ENCODE measurements around the gene TMEM37. TPM values are rescaled to one million over a fixed set of nuclear protein-coding genes. Genes with fewer than 3 reads are reported as not detected.
"Not testable (repeated sequence)": the region's sequence is repeated elsewhere in the genome, so short reads cannot be mapped to it uniquely, and the experiment has no call there.

TMEM37 gene
- total RNA-seq, 1 donor from 2014 or later, result 0.51 TPM

- H3K4me1 Mint-ChIP-seq, result no peaks in the 10 kb centered on the region
- H3K9me3 Mint-ChIP-seq, result no peaks in the 10 kb centered on the region
- intact Hi-C loops (cut with micrococcal nuclease), result no loop called here
- no peak overlapping the region for H3K4me3 Mint-ChIP-seq
- H3K27me3 Mint-ChIP-seq, result peaks cover 13% of the 10 kb centered on the region
- H3K36me3 Mint-ChIP-seq (ENCODE audit: low read depth), result no peaks in the 10 kb centered on the region
- DNase-seq (no peak), ATAC-seq (ENCODE audit: low read depth) (no peak)
- no peak for TF ChIP-seq CTCF (IDR thresholded peaks at IDR 0.05)
- ChIA-PET POLR2A (no interaction called here), CTCF (interaction anchor here (9.4 kb wide), 1 partner anchor 74 kb away, joined by 102 read pairs; no protein-coding TSS in a partner anchor)
- H3K27ac Mint-ChIP-seq, result no peak overlapping the region
Measured at GRCh38 chr2:119402645-119403560, 28.8 kb upstream of the TMEM37 start.

GRCh38 chr2:119403618-119404017 lies 28.0 kb upstream of the TMEM37 start:
- H3K4me1 Mint-ChIP-seq; POLR2A ChIA-PET; DNase-seq; H3K36me3 Mint-ChIP-seq (ENCODE audit: low read depth); ATAC-seq (ENCODE audit: low read depth); H3K27me3 Mint-ChIP-seq; H3K4me3 Mint-ChIP-seq; intact Hi-C loops (cut with micrococcal nuclease); H3K27ac Mint-ChIP-seq; H3K9me3 Mint-ChIP-seq: not testable (repeated sequence)
- CTCF ChIA-PET, result interaction anchor here (9.4 kb wide), 1 partner anchor 73 kb away, joined by 102 read pairs; no protein-coding TSS in a partner anchor

- H3K27me3 Mint-ChIP-seq, result peaks cover 13% of the 10 kb centered on the region
- ATAC-seq (ENCODE audit: low read depth), result no peak
- ChIA-PET POLR2A (interaction anchor here (0.5 kb wide), 1 partner anchor 65 kb away, joined by 5 read pairs; no protein-coding TSS in a partner anchor), CTCF (interaction anchor here (9.4 kb wide), 1 partner anchor 72 kb away, joined by 102 read pairs; no protein-coding TSS in a partner anchor)
- DNase-seq, result no peak
- H3K27ac Mint-ChIP-seq, result no peak overlapping the region
- no peak for TF ChIP-seq CTCF (IDR thresholded peaks at IDR 0.05)
- H3K36me3 Mint-ChIP-seq (ENCODE audit: low read depth), result no peaks in the 10 kb centered on the region
- no peaks in the 10 kb centered on the region for H3K9me3 Mint-ChIP-seq
- intact Hi-C loops (cut with micrococcal nuclease), result no loop called here
- no peaks in the 10 kb centered on the region for H3K4me1 Mint-ChIP-seq
- no peak overlapping the region for H3K4me3 Mint-ChIP-seq
Measured at GRCh38 chr2:119405151-119405550, 26.5 kb upstream of the TMEM37 start.

- Mint-ChIP-seq H3K4me1 (no peaks in the 10 kb centered on the region), H3K4me3 (no peak overlapping the region), H3K9me3 (no peaks in the 10 kb centered on the region), H3K27me3 (peaks cover 13% of the 10 kb centered on the region), H3K27ac (no peak overlapping the region), H3K36me3 (ENCODE audit: low read depth) (no peaks in the 10 kb centered on the region)
- intact Hi-C loops (cut with micrococcal nuclease), result loop anchor here (1.0 kb wide), 3 partner anchors 24 to 253 kb away; partner anchors contain the start of gene TMEM37
- ATAC-seq (ENCODE audit: low read depth), result peak; percentile 47
- peak; percentile 68 for TF ChIP-seq CTCF (IDR thresholded peaks at IDR 0.05)
- DNase-seq, result no peak
- ChIA-PET CTCF (interaction anchor here (9.4 kb wide), 1 partner anchor 69 kb away, joined by 102 read pairs; no protein-coding TSS in a partner anchor), POLR2A (no interaction called here)
Measured at GRCh38 chr2:119407430-119408220, 24.0 kb upstream of the TMEM37 start.

- H3K4me3 Mint-ChIP-seq, result no peak overlapping the region
- no peaks in the 10 kb centered on the region for H3K36me3 Mint-ChIP-seq (ENCODE audit: low read depth)
- no peak for ATAC-seq (ENCODE audit: low read depth)
- peaks cover 13% of the 10 kb centered on the region for H3K27me3 Mint-ChIP-seq
- POLR2A ChIA-PET, result interaction anchor here (0.7 kb wide), 1 partner anchor 66 kb away, joined by 8 read pairs; no protein-coding TSS in a partner anchor
- H3K4me1 Mint-ChIP-seq, result no peaks in the 10 kb centered on the region
- CTCF ChIA-PET, result interaction anchor here (9.4 kb wide), 1 partner anchor 69 kb away, joined by 102 read pairs; no protein-coding TSS in a partner anchor
- intact Hi-C loops (cut with micrococcal nuclease), result no loop called here
- no peak overlapping the region for H3K27ac Mint-ChIP-seq
- H3K9me3 Mint-ChIP-seq, result no peaks in the 10 kb centered on the region
- DNase-seq, result no peak
- TF ChIP-seq CTCF (IDR thresholded peaks at IDR 0.05), result no peak
Measured at GRCh38 chr2:119408221-119408619, 23.4 kb upstream of the TMEM37 start.

All from activated B cell treated with CpG ODN at 0.5 μM for 24 hours (primary cell).